ENCODE results near the gene GPA33. TPM values are rescaled to one million over a fixed set of nuclear protein-coding genes. Genes with fewer than 3 reads are reported as not detected.

GPA33 gene
- total and polyA plus RNA-seq, 2 experiments from 2014 or later = 1.5 to 5.8 TPM

GRCh38 chr1:167077128-167077867 lies 12.9 kb downstream of the GPA33 start:
- Histone ChIP-seq H3K4me2 (no peak overlapping the region), H4K20me1 (ENCODE audit: insufficient read depth, poor library complexity, severe bottlenecking) (no peaks in the 10 kb centered on the region), H2AFZ (no peak overlapping the region), H3K9me2 (replicated peaks; ENCODE audit: insufficient read depth) (no peaks in the 10 kb centered on the region), H3K79me2 (no peaks in the 10 kb centered on the region), H3K36me3 (replicated peaks; ENCODE audit: insufficient read depth, low read depth) (no peaks in the 10 kb centered on the region), H3K27me3 (no peaks in the 10 kb centered on the region), H3K27ac (no peak overlapping the region), H3K4me1 (ENCODE audit: insufficient read depth) (peaks cover 6% of the 10 kb centered on the region), H3K4me3 (no peak overlapping the region), H3K9me3 (ENCODE audit: low read depth) (no peaks in the 10 kb centered on the region)
- DNase-seq (ENCODE audit: low spot score) = no peak
- TF ChIP-seq EZH2 (IDR thresholded peaks at IDR 0.05; ENCODE audit: borderline replicate concordance) (no peak), EZH2phosphoT487 (IDR thresholded peaks at IDR 0.05; ENCODE audit: low read depth, severe bottlenecking, unreplicated experiment) (no peak), CTCF (IDR thresholded peaks at IDR 0.05; ENCODE audit: poor library complexity) (no peak)
- 84% methylated on average over 3 of the region's 3 CpGs for WGBS (ENCODE audit: low lambda C conversion rate, missing lambda C conversion rate)

GRCh38 chr1:167076136-167076710 lies 14.0 kb downstream of the GPA33 start:
- no peaks in the 10 kb centered on the region for H3K27me3 ChIP-seq
- DNase-seq (ENCODE audit: low spot score) = no peak
- no peak overlapping the region for H2AFZ ChIP-seq
- no peaks in the 10 kb centered on the region for H4K20me1 ChIP-seq (ENCODE audit: insufficient read depth, poor library complexity, severe bottlenecking)
- no peak overlapping the region for H3K4me3 ChIP-seq
- H3K79me2 ChIP-seq = no peaks in the 10 kb centered on the region
- no peaks in the 10 kb centered on the region for H3K9me2 ChIP-seq (replicated peaks; ENCODE audit: insufficient read depth)
- no peak overlapping the region for H3K4me2 ChIP-seq
- no peaks in the 10 kb centered on the region for H3K9me3 ChIP-seq (ENCODE audit: low read depth)
- no peak overlapping the region for H3K27ac ChIP-seq
- TF ChIP-seq CTCF (IDR thresholded peaks at IDR 0.05; ENCODE audit: poor library complexity) (no peak), EZH2 (IDR thresholded peaks at IDR 0.05; ENCODE audit: borderline replicate concordance) (no peak), EZH2phosphoT487 (IDR thresholded peaks at IDR 0.05; ENCODE audit: low read depth, severe bottlenecking, unreplicated experiment) (no peak)
- WGBS (ENCODE audit: low lambda C conversion rate, missing lambda C conversion rate) = 76% methylated on average over 8 of the region's 8 CpGs
- no peaks in the 10 kb centered on the region for H3K36me3 ChIP-seq (replicated peaks; ENCODE audit: insufficient read depth, low read depth)
- H3K4me1 ChIP-seq (ENCODE audit: insufficient read depth) = no peaks in the 10 kb centered on the region

- H3K27ac ChIP-seq = no peak overlapping the region
- no peaks in the 10 kb centered on the region for H3K9me2 ChIP-seq (replicated peaks; ENCODE audit: insufficient read depth)
- no peak for TF ChIP-seq CTCF (IDR thresholded peaks at IDR 0.05; ENCODE audit: poor library complexity)
- no peak for TF ChIP-seq EZH2phosphoT487 (IDR thresholded peaks at IDR 0.05; ENCODE audit: low read depth, severe bottlenecking, unreplicated experiment)
- TF ChIP-seq EZH2 (IDR thresholded peaks at IDR 0.05; ENCODE audit: borderline replicate concordance) = no peak
- H3K9me3 ChIP-seq (ENCODE audit: low read depth) = no peaks in the 10 kb centered on the region
- WGBS (ENCODE audit: low lambda C conversion rate, missing lambda C conversion rate) = 94% methylated on average over 8 of the region's 8 CpGs
- H2AFZ ChIP-seq = no peak overlapping the region
- H4K20me1 ChIP-seq (ENCODE audit: insufficient read depth, poor library complexity, severe bottlenecking) = no peaks in the 10 kb centered on the region
- H3K4me2 ChIP-seq = no peak overlapping the region
- H3K4me1 ChIP-seq (ENCODE audit: insufficient read depth) = no peaks in the 10 kb centered on the region
- no peaks in the 10 kb centered on the region for H3K36me3 ChIP-seq (replicated peaks; ENCODE audit: insufficient read depth, low read depth)
- H3K79me2 ChIP-seq = no peaks in the 10 kb centered on the region
- no peaks in the 10 kb centered on the region for H3K27me3 ChIP-seq
- H3K4me3 ChIP-seq = no peak overlapping the region
- no peak for DNase-seq (ENCODE audit: low spot score)
Observed at GRCh38 chr1:167071286-167071685, 18.9 kb downstream of the GPA33 start.
